Measurements from ENCODE around the gene IL3RA.
A peak's percentile ranks its signal among the peaks of the same experiment; 100 is the strongest.

IL3RA gene

DNA sequence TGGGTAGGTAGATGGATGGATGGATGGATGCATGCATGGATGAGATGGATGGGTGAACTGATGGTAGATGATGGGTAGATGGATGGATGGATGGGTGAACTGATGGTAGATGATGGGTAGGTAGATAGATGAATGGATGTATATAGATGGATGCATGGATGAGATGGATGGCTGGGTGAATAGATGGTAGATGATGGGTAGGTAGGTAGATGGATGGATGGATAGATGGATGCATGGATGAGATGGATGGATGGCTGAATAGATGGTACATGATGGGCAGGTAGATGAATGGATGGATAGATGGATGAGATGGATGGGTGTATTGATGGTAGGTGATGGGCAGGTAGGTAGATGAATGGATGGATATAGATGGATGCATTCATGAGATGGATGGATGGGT is 70.5 kb downstream of the IL3RA start:
- Mint-ChIP-seq H3K4me3 (no peak overlapping the region), H3K36me3 (peaks cover 2% of the 10 kb centered on the region), H3K4me1 (no peaks in the 10 kb centered on the region), H3K9me3 (no peaks in the 10 kb centered on the region), H3K27me3 (no peaks in the 10 kb centered on the region), H3K27ac (no peak overlapping the region)
- no peak for ATAC-seq (ENCODE audit: low read depth)
- DNase-seq (ENCODE audit: low spot score in 2 of 2), result no peak

DNA sequence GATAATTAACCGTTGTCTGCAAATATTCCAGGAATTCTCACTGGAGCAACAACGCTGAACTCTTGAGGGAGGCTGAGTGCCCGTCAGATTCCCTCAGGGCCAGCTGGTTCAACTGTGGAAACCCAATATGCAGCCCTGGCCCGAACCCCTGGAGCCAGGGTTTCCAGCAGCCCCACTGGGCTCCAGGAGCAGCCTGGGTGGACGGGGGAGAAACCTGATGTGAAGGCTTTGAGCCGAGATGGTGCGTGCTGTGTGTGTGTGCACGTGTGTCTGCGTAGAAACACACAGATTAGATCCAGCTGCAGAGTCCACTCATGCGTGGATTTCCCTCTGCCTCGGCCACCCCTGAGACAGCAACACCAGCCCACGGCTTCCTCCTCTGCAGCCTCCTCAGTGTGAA is 74.7 kb downstream of the IL3RA start:
- no peak overlapping the region for H3K4me3 Mint-ChIP-seq
- peaks cover 3% of the 10 kb centered on the region for H3K4me1 Mint-ChIP-seq
- DNase-seq (ENCODE audit: low spot score in 2 of 2) (no peak), ATAC-seq (ENCODE audit: low read depth) (peak; percentile 24)
- no peak overlapping the region for H3K27ac Mint-ChIP-seq
- H3K36me3 Mint-ChIP-seq, result peaks cover 16% of the 10 kb centered on the region
- no peaks in the 10 kb centered on the region for H3K27me3 Mint-ChIP-seq
- H3K9me3 Mint-ChIP-seq, result no peaks in the 10 kb centered on the region

DNA sequence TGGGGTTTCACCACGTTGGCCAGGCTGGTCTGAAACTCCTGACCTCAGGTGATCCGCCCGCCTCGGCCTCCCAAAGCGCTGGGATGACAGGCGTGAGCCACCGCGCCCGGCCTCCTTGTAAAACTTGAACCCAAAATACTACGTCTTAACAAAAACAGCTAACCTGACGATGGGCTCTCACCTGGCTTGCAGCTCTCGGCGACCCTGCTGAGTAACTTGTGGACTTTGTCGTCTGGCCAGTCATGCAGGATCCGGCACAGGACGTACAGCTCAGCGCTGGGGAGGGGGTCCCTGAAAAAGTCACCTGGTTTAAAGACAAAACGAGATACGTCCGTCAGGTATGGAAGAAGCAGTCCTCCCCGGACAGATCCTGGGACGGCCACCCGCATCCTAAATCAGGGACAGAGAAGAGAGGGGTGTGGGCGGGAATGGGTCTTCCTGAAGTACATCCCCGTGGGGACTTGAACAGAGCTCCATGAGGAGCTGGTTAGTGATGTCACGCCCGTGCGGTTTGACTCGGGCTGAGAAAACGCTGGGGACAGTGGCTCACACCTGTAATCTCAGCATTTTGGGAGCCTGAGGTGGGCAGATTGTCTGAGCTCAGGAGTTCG is 76.1 kb downstream of the IL3RA start:
- DNase-seq (ENCODE audit: low spot score in 2 of 2) (no peak), ATAC-seq (ENCODE audit: low read depth) (no peak)
- Mint-ChIP-seq H3K9me3 (no peaks in the 10 kb centered on the region), H3K4me1 (peaks cover 3% of the 10 kb centered on the region), H3K27ac (no peak overlapping the region), H3K4me3 (no peak overlapping the region), H3K36me3 (peaks cover 16% of the 10 kb centered on the region), H3K27me3 (no peaks in the 10 kb centered on the region)

DNA sequence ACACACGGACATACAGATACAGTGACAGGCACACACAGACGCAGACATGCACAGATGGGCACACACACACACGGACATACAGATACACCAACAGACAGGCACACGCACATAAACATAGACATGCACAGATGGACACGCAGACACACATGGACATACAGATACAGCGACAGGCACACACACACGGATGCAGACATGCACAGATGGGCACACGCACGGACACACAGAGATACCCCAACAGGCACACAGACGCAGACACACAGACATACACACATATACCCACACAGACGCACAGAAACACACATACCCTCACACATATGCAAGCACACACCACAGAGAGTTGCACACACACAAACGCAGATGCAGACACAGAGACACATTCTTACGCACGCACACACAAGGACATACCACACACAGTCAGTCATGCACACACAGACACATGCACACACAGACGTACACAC is 79.8 kb downstream of the IL3RA start:
- peaks cover 23% of the 10 kb centered on the region for H3K36me3 Mint-ChIP-seq
- H3K4me1 Mint-ChIP-seq, result peaks cover 9% of the 10 kb centered on the region
- no peak for ATAC-seq (ENCODE audit: low read depth)
- no peak overlapping the region for H3K4me3 Mint-ChIP-seq
- DNase-seq (ENCODE audit: low spot score in 2 of 2), result no peak
- no peak overlapping the region for H3K27ac Mint-ChIP-seq
- peaks cover 5% of the 10 kb centered on the region for H3K9me3 Mint-ChIP-seq
- H3K27me3 Mint-ChIP-seq, result no peaks in the 10 kb centered on the region

DNA sequence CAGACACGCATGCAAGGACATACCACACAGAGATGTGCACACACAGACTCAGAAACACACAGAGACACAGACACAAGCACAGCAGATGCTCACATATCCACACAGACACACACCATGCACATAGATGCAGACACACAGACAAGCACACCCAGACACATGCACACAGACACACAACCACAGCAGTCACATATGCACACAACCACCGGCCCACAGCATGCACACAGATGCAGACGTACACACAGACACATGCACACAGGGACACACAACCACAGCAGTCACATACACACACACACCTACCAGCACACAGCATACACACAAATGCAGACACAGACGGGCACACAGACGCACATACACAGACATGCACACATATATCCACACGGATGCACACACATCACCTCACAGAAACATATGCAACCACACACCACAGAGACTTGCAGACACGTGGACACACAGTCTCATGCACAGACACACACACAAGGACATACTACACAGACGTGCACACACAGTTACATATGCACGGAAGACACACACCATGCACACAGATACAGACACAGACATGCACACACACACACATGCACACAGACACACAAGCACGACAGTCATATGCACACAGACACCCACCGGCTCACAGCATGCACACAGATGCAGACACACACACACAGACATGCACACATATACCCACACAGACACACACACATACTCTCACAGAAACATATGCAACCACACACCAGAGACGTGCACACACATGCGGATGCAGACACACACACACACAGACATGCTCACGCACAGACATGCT is 80.6 kb downstream of the IL3RA start:
- H3K27me3 Mint-ChIP-seq, result no peaks in the 10 kb centered on the region
- H3K4me3 Mint-ChIP-seq, result no peak overlapping the region
- H3K36me3 Mint-ChIP-seq, result peaks cover 26% of the 10 kb centered on the region
- H3K27ac Mint-ChIP-seq, result no peak overlapping the region
- peaks cover 5% of the 10 kb centered on the region for H3K9me3 Mint-ChIP-seq
- peaks cover 9% of the 10 kb centered on the region for H3K4me1 Mint-ChIP-seq
- DNase-seq (ENCODE audit: low spot score in 2 of 2) (no peak), ATAC-seq (ENCODE audit: low read depth) (no peak)

DNA sequence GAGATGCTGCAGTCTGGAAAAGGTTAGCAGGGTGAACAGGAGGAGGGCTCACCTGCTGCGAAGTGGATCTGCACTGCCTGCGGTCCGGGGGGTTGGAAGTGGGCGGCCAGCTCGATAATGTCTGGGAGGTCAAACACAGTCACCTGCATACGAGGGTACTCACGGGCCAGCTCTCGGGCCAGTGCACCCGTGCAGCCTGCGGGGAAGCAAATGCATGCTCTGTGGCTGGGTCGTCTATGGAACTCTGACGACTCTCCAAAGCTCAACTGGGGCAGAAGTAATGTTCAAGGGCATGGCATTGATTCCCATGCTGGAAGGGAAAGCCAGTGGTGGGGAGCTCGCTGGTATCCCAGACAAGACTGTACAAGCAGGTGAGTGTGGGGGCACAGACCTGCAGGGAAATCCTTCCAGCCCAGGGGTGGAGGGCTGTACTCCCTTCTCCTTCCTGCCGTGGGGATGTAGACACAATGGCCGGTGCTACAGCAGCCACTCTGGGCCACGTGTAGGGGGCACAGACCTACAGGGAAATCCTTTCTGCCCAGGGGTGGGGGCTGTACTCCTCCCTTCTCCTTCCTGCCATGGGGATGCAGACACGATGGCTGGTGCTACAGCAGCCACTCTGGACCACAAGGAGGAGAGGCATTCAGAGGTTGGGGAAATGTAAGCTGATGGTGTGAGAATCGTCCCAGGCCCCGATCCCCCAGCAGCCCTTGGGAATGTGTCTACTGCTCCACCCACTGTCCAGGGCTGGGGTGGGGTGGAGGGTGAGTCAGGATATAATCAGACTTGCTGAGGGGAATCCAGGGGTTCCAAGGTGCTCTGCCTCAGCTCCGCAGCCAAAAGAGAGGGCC is 81.6 kb downstream of the IL3RA start:
- Mint-ChIP-seq H3K36me3 (peaks cover 26% of the 10 kb centered on the region), H3K4me1 (peaks cover 9% of the 10 kb centered on the region), H3K4me3 (no peak overlapping the region), H3K27me3 (no peaks in the 10 kb centered on the region), H3K27ac (no peak overlapping the region), H3K9me3 (peaks cover 5% of the 10 kb centered on the region)
- DNase-seq (ENCODE audit: low spot score in 2 of 2), result no peak
- ATAC-seq (ENCODE audit: low read depth), result no peak

DNA sequence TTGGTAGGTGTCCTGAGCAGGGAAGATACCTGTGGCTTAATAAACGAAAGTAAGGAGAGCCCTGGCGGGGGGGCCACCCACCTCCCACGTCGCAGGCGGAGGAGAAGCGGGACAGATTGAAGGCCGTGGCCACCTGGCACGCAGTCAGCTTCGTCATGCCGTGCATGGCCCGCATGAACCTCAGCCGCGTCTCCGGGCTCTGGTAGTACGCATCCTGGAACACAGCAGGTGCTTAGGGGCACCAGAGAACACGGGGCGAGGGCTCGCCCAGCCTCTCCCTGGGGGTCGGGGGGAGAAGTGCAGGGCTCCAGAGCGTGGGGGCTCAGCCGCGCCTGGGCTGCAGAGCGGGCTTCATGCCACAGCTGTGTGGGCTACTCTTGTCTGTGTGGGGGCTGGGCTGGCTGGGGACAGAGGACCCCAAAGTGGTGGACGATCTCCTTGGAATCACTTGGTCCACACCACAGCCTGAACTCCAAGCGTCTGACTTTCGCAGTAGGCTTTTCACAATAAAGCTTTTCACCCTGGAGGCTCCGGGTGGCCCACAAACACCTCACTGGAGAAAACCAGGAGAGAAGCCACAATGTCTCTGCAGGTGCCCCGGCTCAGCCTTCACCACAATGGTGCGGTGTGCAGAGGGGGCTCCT is 82.4 kb downstream of the IL3RA start:
- no peak overlapping the region for H3K27ac Mint-ChIP-seq
- ATAC-seq (ENCODE audit: low read depth), result no peak
- peaks cover 14% of the 10 kb centered on the region for H3K4me1 Mint-ChIP-seq
- peaks cover 26% of the 10 kb centered on the region for H3K36me3 Mint-ChIP-seq
- DNase-seq (ENCODE audit: low spot score in 2 of 2), result no peak
- peaks cover 12% of the 10 kb centered on the region for H3K9me3 Mint-ChIP-seq
- no peak overlapping the region for H3K4me3 Mint-ChIP-seq
- no peaks in the 10 kb centered on the region for H3K27me3 Mint-ChIP-seq

DNA sequence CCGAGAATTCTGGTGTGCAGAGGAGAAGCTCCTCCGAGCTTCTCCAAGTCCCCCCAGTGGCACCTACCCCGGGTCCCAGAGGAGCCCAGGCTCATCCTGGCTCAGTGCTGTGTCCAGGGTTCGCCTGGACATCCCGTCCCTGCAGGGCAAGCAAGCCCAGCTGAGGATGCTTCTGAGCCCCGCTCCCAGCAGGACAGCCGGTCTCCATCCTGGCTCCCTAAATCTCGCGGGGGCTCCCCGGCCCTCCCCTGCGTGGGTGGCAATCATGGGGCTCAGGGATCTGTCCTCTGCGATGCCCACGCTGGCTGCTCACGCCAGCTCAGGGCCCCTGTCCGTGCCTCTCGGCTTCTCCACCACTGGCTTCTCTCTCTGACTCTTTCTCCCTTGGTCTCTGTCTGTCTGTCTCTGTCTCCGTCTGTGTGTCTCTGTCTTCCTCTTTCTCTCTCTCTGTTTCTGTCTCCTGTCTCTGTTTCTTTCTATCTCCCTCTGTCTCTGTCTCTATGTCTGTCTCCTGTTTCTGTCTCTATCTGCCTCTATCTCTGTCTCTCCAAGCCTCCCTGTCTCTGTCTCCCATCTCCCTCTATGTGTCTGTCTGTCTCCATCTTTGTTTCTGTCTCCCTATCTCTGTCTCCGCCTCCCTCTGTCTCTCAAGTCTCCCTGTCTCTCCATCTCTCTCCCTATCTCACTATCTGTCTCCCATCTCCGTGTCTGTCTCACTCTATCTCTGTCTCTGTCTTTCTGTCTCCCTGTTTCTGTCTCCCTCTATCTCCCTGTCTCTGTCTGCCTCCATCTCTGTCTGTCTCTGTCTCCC is 83.2 kb downstream of the IL3RA start:
- Mint-ChIP-seq H3K36me3 (peaks cover 30% of the 10 kb centered on the region), H3K9me3 (peaks cover 12% of the 10 kb centered on the region), H3K4me1 (peaks cover 17% of the 10 kb centered on the region), H3K4me3 (no peak overlapping the region), H3K27ac (peak overlapping the region; percentile 76), H3K27me3 (no peaks in the 10 kb centered on the region)
- no peak for ATAC-seq (ENCODE audit: low read depth)
- no peak for DNase-seq (ENCODE audit: low spot score in 2 of 2)

DNA sequence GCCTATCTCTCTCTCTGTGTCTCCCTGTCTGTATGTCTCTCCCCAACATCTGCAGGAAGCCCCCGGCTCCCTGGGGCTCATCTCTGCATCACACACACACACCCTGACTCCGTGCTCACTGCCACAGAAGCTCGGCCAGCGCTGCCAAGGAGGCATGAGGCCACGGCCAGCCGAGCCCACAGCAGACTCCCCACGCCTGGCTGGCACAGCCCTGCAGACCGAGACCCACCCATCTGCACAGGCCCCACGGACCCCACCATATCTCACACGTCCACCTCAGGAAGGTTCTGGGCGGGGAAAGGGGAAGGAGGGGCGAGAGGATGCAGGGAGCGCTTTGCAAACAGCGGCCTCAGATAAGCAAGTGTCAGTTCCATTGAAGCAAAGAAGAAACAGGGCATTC is 83.8 kb downstream of the IL3RA start:
- ATAC-seq (ENCODE audit: low read depth) (no peak), DNase-seq (ENCODE audit: low spot score in 2 of 2) (no peak)
- no peaks in the 10 kb centered on the region for H3K27me3 Mint-ChIP-seq
- peaks cover 33% of the 10 kb centered on the region for H3K36me3 Mint-ChIP-seq
- peaks cover 19% of the 10 kb centered on the region for H3K4me1 Mint-ChIP-seq
- H3K4me3 Mint-ChIP-seq, result no peak overlapping the region
- peaks cover 14% of the 10 kb centered on the region for H3K9me3 Mint-ChIP-seq
- peak overlapping the region; percentile 76 for H3K27ac Mint-ChIP-seq

DNA sequence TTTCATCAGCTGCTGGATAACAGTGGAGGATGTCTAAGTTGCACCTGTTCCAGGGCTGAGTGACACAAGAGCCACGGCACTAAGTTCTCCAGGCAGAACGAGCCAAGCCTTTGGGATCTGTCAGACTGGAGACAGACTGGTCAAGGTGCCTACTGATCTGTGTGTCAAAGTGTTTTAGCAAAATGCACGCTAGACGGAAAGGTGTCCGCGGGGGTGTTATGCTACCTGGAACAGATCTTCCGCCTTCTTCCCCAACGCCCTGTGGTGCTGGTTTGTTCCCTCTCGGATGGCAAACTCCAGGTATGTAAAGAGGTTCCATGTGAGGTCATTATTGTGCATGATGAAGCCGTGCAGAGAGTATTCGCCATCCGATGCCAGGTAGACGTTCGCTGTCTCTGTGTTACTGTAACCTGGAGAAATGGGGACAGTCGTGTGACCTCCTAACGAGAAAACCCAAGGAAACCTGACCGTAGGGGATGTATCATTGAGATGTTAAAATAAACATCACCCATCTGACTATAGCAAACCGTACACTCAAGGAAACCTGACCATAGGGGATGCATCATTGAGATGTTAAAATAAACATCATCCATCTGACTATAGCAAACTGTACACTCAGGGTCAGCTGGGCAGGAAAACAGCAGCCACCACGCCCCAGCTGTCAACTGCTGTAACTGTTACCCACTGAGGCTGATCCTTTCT is 85.0 kb downstream of the IL3RA start:
- no peaks in the 10 kb centered on the region for H3K27me3 Mint-ChIP-seq
- peaks cover 19% of the 10 kb centered on the region for H3K4me1 Mint-ChIP-seq
- ATAC-seq (ENCODE audit: low read depth) (no peak), DNase-seq (ENCODE audit: low spot score in 2 of 2) (no peak)
- peaks cover 14% of the 10 kb centered on the region for H3K9me3 Mint-ChIP-seq
- H3K4me3 Mint-ChIP-seq, result no peak overlapping the region
- H3K27ac Mint-ChIP-seq, result no peak overlapping the region
- H3K36me3 Mint-ChIP-seq, result peaks cover 33% of the 10 kb centered on the region

DNA sequence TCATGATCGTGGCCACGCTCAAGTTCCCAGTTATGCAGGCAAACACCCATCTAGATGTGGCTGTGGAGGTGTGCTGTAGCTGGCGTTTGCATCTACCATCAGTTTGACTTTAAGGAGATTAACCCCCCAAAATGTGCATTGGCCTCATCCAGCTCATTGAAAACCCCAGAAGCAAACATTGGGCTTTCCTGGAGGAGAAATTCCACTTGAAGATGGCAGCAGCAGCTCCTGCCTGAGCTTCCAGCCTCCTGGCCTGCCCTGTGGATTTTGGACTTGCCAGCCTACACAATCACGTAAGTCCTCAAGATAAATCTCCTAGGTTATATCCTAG is 85.5 kb downstream of the IL3RA start:
- no peak for DNase-seq (ENCODE audit: low spot score in 2 of 2)
- Mint-ChIP-seq H3K27me3 (no peaks in the 10 kb centered on the region), H3K4me1 (peaks cover 19% of the 10 kb centered on the region), H3K27ac (no peak overlapping the region), H3K36me3 (peaks cover 37% of the 10 kb centered on the region), H3K4me3 (no peak overlapping the region), H3K9me3 (peaks cover 14% of the 10 kb centered on the region)
- ATAC-seq (ENCODE audit: low read depth), result no peak

DNA sequence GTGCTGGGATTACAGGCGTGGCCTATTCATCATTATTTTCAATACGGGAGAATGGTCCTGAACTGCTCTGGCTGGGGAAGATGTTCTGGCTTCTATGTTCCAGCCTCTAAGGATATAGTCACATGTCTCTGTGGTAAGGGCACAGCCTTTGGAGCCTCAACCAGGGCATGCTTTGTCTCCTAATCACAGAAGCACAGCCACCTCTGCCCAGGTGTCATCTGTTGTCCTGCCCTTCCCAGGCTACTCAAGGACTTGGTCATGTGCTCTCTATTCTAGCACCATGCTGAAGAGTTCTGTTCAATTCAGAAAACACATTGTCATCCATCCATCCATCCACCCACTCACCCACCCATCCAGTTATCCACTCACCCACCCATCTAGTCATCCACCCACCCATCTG is 86.6 kb downstream of the IL3RA start:
- peaks cover 40% of the 10 kb centered on the region for H3K36me3 Mint-ChIP-seq

More for the DNA sequence above, 86.6 kb downstream of the IL3RA start:
- H3K9me3 Mint-ChIP-seq, result peaks cover 14% of the 10 kb centered on the region
- DNase-seq (ENCODE audit: low spot score in 2 of 2) (no peak), ATAC-seq (ENCODE audit: low read depth) (no peak)
- H3K4me3 Mint-ChIP-seq, result no peak overlapping the region
- peaks cover 19% of the 10 kb centered on the region for H3K4me1 Mint-ChIP-seq
- peak overlapping the region; percentile 79 for H3K27ac Mint-ChIP-seq
- no peaks in the 10 kb centered on the region for H3K27me3 Mint-ChIP-seq
